Measurements from ENCODE around the gene TNFRSF14.

The TNFRSF14 gene

GRCh38 chr1:2525572-2525919, 30.6 kb upstream of the TNFRSF14 start:
- H3K27ac ChIP-seq: peak overlapping the region; percentile 74
- TF ChIP-seq, protein P1, sequence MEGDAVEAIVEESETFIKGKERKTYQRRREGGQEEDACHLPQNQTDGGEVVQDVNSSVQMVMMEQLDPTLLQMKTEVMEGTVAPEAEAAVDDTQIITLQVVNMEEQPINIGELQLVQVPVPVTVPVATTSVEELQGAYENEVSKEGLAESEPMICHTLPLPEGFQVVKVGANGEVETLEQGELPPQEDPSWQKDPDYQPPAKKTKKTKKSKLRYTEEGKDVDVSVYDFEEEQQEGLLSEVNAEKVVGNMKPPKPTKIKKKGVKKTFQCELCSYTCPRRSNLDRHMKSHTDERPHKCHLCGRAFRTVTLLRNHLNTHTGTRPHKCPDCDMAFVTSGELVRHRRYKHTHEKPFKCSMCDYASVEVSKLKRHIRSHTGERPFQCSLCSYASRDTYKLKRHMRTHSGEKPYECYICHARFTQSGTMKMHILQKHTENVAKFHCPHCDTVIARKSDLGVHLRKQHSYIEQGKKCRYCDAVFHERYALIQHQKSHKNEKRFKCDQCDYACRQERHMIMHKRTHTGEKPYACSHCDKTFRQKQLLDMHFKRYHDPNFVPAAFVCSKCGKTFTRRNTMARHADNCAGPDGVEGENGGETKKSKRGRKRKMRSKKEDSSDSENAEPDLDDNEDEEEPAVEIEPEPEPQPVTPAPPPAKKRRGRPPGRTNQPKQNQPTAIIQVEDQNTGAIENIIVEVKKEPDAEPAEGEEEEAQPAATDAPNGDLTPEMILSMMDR (IDR thresholded peaks at IDR 0.05): no peak
- TF ChIP-seq ZFX (IDR thresholded peaks at IDR 0.05; ENCODE audit: borderline replicate concordance): no peak

DNA sequence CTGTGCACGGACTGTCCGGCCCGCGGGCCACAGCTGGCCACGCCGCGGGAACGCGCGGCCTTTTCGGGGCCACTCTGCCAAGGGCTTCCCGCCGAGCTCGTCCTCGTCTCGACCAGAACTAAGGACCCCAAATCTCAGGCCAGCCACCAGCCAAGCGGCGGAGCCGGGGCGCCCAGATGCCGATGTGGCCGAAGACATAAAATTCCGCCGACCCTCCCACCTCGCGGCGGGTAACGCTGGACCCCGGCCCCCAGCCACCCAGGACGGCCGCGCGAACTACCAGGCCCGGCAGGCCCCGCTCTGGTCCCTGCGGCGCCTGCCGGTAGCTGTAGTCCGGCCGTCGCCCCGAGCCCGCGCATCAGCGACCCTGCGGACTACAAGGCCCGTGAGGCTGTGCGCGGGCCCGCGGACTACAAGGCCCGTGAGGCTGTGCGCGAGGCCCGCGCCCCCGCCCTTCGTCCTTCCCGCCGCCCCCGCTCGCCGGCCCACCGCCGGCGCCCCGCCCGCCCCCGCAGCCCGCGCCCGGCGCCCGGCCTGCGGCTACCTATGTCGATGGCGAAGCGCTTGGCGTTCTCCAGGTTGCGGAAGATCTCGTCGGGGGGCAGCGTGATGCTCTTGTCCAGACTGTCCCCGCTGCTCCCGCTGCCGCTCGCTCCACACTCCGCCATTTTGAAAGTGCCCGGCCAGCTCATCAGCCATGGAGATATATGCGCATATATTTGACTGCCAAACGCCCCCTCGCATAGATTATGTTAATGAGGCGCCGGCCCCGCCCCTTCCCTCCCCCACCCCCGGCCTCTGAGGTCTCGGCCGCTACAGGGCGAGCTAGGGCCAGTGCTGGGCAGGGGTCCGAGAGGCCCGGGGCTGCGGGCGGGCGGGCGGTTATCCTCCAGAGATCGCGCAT, 30.0 kb upstream of the TNFRSF14 start, which contains the start of gene PANK4:
Gene PANK4 (minus strand): TSS at position 677 of the 904 bp plus-strand sequence. CDS start 9 bp downstream, at position 668.
- TF ChIP-seq, protein P1 (IDR thresholded peaks at IDR 0.05): no peak
- no peak for TF ChIP-seq ZFX (IDR thresholded peaks at IDR 0.05; ENCODE audit: borderline replicate concordance)
- peak within 1 kb of the TSS; percentile 74 for H3K27ac ChIP-seq

- peak overlapping the region; percentile 74 for H3K27ac ChIP-seq
- no peak for TF ChIP-seq ZFX (IDR thresholded peaks at IDR 0.05; ENCODE audit: borderline replicate concordance)
- TF ChIP-seq, protein P1 (IDR thresholded peaks at IDR 0.05): no peak
These were observed 29.2 kb upstream of the TNFRSF14 start for GRCh38 chr1:2526824-2527555.

DNA sequence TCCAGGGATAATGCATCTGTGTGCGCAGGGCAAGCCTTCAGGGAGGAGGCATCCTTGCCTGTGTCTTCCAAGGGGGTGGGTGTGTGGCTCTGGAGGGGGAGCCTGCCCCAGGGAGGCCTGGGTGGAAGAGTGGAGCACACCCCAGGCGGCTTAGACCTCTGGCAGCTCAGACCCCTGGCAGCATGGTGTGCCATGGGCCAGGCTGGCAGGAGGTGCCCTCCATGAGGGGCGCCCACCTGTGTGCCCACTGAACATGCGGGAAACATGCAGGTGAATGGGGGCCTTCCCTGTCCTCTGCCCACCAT, 28.7 kb upstream of the TNFRSF14 start:
- TF ChIP-seq ZFX (IDR thresholded peaks at IDR 0.05; ENCODE audit: borderline replicate concordance): no peak
- TF ChIP-seq, protein P1 (IDR thresholded peaks at IDR 0.05): no peak
- no peak overlapping the region for H3K27ac ChIP-seq

GRCh38 chr1:2528016-2528415, 28.2 kb upstream of the TNFRSF14 start:
- no peak overlapping the region for H3K27ac ChIP-seq
- no peak for TF ChIP-seq ZFX (IDR thresholded peaks at IDR 0.05; ENCODE audit: borderline replicate concordance)
- TF ChIP-seq, protein P1 (IDR thresholded peaks at IDR 0.05): no peak

GRCh38 chr1:2528611-2528965, 27.6 kb upstream of the TNFRSF14 start:
- H3K27ac ChIP-seq: no peak overlapping the region
- TF ChIP-seq, protein P1 (IDR thresholded peaks at IDR 0.05): no peak
- no peak for TF ChIP-seq ZFX (IDR thresholded peaks at IDR 0.05; ENCODE audit: borderline replicate concordance)

Measured in 22Rv1 (cell line).